PFSK-1 (cell line): Measurements from ENCODE around the gene KIRREL3.

Source experiments
- FOXP2 ChIP-seq: optimal IDR thresholded peaks from 2 replicates; pipeline ENCODE3; 2011; ENCODE audit warnings: borderline replicate concordance, control low read depth, inconsistent platforms; ENCODE audit not compliant: insufficient read depth; ENCODE audit errors: extremely low read length, extremely low read depth
- POLR2AphosphoS5 ChIP-seq: IDR thresholded peaks from 2 replicates; pipeline ENCODE4 v1.6.1; 2012; ENCODE audit warnings: low read depth, mild to moderate bottlenecking, control low read depth, low read length, moderate library complexity
- SIN3A ChIP-seq: IDR thresholded peaks from 2 replicates; pipeline ENCODE4 v1.6.1; 2012; ENCODE audit warnings: mild to moderate bottlenecking, low read length, moderate library complexity, borderline replicate concordance; ENCODE audit not compliant: insufficient read depth
- TAF1 ChIP-seq: IDR thresholded peaks from 2 replicates; pipeline ENCODE4 v1.6.1; 2012; ENCODE audit warnings: low read length, control low read depth, borderline replicate concordance; ENCODE audit not compliant: insufficient read depth
- TF ChIP-seq, protein P1 (sequence below), 2 experiments: IDR thresholded peaks; 2 replicates each; pipeline versions ENCODE4 v1.6.1 to v1.8.0; 2011 to 2012; ENCODE audit warnings: low read depth in 2 of 2, low read length in 2 of 2, control low read depth in 1 of 2, inconsistent platforms in 1 of 2, mild to moderate bottlenecking in 1 of 2, moderate library complexity in 1 of 2; ENCODE audit not compliant: insufficient read depth in 1 of 2

The KIRREL3 gene

DNA sequence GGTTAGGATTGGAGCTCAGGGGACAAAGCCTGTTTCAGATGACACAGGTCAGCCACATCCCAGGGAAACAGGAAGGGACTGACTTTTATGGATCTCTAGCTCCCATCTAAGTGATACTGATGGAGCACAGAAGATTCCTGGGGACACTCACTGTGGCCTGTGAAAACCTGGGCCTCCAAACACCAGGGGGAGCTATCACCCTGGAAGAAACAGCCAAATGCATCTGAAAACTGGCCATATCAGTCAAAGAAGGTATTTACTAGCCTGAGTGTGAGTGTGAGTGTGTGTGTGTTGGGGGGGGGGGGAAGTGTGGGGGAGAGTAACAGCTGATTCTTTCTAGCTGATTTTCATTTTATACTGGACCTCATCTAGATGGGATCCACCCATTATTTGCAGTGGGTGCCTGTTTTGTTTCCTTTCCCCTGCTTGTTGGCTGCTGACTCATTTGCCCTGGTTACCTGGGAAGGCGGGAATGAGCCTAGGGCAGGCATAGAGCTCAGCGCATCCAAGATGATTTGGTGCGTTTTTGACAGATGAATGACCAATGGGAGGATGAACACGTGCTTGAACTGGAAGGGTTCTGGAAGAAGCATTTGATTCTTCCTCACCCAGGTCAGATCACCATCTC lies 284.0 kb downstream of the KIRREL3 start:
- TF ChIP-seq, protein P1, sequence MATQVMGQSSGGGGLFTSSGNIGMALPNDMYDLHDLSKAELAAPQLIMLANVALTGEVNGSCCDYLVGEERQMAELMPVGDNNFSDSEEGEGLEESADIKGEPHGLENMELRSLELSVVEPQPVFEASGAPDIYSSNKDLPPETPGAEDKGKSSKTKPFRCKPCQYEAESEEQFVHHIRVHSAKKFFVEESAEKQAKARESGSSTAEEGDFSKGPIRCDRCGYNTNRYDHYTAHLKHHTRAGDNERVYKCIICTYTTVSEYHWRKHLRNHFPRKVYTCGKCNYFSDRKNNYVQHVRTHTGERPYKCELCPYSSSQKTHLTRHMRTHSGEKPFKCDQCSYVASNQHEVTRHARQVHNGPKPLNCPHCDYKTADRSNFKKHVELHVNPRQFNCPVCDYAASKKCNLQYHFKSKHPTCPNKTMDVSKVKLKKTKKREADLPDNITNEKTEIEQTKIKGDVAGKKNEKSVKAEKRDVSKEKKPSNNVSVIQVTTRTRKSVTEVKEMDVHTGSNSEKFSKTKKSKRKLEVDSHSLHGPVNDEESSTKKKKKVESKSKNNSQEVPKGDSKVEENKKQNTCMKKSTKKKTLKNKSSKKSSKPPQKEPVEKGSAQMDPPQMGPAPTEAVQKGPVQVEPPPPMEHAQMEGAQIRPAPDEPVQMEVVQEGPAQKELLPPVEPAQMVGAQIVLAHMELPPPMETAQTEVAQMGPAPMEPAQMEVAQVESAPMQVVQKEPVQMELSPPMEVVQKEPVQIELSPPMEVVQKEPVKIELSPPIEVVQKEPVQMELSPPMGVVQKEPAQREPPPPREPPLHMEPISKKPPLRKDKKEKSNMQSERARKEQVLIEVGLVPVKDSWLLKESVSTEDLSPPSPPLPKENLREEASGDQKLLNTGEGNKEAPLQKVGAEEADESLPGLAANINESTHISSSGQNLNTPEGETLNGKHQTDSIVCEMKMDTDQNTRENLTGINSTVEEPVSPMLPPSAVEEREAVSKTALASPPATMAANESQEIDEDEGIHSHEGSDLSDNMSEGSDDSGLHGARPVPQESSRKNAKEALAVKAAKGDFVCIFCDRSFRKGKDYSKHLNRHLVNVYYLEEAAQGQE (IDR thresholded peaks at IDR 0.05; ENCODE audit: insufficient read depth in 1 of 2, low read depth in 2 of 2, low read length in 2 of 2) = no peak
- no peak for TF ChIP-seq TAF1
- TF ChIP-seq POLR2AphosphoS5 = no peak
- no peak for TF ChIP-seq FOXP2
- TF ChIP-seq SIN3A = no peak

DNA sequence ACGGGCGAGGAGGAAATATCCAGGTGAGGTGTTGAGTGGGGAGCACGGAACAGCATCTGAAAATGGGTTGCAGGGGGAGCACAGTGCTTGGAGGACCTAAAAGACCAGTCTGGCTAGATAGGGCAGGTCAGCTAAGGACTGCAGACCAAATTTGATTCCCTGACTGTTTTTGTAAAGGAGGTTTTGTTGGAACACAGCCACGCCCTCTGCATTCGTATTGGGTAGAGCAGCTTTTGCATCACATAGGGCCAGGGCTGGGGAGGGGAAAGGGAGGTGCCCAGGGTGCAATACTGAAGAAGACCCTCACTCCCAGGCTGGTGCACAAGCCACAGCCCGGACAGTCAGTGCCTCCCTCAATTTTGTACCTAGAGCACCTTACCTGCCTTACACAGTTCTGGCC lies 286.8 kb downstream of the KIRREL3 start:
- no peak for TF ChIP-seq FOXP2
- TF ChIP-seq, protein P1 (IDR thresholded peaks at IDR 0.05; ENCODE audit: insufficient read depth in 1 of 2, low read depth in 2 of 2, low read length in 2 of 2) = no peak
- no peak for TF ChIP-seq TAF1
- no peak for TF ChIP-seq SIN3A
- no peak for TF ChIP-seq POLR2AphosphoS5

DNA sequence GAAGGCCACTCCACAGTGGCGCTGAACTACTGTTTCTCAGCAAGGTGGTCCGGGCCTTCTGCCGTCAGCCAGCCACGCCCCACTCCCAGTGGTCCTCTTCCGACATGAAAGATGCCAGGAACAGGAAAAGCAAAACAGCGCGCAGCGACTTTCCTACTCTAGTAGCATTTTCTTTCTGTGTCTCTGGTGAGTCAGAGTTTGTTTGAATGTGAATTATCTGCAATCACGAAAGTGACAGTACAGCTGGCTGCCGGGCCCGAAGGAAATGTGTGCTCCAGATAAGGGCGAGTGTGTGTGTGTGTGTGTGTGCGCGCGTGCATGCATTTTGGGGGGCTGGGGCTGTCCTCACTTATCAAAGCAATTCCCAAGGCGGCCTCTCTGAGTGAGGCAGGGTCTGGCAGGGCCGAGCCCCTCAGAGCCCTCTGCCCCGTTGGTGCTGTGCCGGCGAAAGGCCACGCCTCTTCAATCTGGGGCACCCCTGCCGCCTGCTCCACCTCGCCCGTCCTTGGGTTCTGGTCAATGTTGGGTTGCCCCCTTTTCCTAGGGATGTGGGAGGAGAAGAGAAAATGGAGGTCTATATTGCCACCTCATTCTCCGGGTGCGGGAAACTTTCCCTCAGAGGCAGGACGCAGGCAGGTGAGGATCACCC lies 288.5 kb downstream of the KIRREL3 start:
- TF ChIP-seq, protein P1 (IDR thresholded peaks at IDR 0.05; ENCODE audit: insufficient read depth in 1 of 2, low read depth in 2 of 2, low read length in 2 of 2) = no peak
- no peak for TF ChIP-seq POLR2AphosphoS5
- TF ChIP-seq SIN3A = no peak
- no peak for TF ChIP-seq TAF1
- no peak for TF ChIP-seq FOXP2

DNA sequence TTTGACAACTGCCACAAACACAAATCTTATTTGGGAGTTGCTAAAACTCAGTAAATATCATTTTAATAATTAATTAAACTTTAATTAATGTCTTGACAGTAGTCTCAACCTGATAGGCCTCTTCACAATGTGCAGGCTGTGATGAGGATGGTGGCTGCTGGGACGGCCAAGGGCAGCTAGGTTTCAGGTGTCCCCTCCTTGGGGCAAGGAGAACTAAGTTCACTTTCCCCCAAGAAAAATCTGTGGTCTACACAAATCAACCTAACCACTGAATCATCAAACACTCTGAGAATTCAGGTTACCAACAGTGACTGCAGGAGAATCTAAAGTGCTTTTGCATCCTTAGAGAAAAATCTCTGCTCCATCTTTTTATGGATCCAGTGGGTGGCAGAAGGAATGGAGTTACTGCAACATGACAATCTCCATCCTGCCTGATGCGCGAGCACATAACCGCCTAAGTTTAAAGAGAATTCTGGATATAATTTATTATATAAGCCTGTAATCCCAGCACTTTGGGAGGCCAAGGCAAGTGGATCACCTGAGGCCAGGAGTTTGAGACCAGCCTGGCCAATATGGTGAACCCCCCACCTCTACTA lies 289.7 kb downstream of the KIRREL3 start:
- TF ChIP-seq TAF1 (no peak), SIN3A (no peak), POLR2AphosphoS5 (no peak), FOXP2 (no peak)
- TF ChIP-seq, protein P1 (IDR thresholded peaks at IDR 0.05; ENCODE audit: insufficient read depth in 1 of 2, low read depth in 2 of 2, low read length in 2 of 2) = no peak

DNA sequence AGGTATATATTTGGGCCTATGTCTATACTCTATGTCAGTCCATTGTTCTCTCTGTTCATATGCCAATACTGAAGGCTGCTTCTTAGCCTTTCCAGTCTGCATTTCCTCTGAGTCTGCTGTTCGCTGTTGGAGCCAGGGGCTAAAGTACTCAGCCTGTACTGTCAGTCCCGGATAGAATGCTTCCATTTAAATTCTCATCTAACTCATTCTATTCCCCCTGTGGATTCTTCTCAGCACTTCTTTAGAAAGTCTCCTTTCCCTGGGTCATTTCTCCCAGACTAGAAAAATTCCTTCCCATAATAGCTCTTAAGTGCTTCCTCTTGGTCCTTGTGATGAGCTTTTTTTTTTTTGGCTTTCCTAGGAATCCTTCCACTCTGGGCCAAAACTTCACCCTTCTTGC lies 293.1 kb downstream of the KIRREL3 start:
- TF ChIP-seq TAF1 (no peak), POLR2AphosphoS5 (no peak), SIN3A (no peak), FOXP2 (no peak)
- TF ChIP-seq, protein P1 (IDR thresholded peaks at IDR 0.05; ENCODE audit: insufficient read depth in 1 of 2, low read depth in 2 of 2, low read length in 2 of 2) = no peak
